ENCODE results near the gene CYTH1.

Gene CYTH1

DNA sequence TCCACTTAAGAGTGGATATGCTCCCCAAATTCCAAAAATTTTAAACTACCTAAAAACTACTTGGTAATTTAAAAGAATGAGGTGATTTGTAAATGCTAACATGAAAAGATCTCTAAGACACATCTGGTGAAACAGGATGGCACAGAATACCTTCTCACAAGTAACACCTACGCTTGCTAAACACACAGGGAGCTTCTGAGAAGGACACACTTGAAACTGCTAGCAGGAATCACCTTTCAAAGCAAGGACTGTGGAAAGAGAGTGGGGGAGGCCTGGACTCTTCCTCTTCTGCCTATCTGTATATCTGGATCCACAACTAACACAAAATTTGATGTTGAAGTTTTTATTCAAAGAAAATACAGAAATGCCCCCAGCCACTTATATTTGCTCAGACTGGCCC, 52.4 kb downstream of the CYTH1 start:
- H3K9ac ChIP-seq: no peak overlapping the region
- H2AFZ ChIP-seq: no peak overlapping the region
- H3K79me2 ChIP-seq: peaks cover 45% of the 10 kb centered on the region
- H3K4me1 ChIP-seq: peaks cover 11% of the 10 kb centered on the region
- TF ChIP-seq, protein P1, sequence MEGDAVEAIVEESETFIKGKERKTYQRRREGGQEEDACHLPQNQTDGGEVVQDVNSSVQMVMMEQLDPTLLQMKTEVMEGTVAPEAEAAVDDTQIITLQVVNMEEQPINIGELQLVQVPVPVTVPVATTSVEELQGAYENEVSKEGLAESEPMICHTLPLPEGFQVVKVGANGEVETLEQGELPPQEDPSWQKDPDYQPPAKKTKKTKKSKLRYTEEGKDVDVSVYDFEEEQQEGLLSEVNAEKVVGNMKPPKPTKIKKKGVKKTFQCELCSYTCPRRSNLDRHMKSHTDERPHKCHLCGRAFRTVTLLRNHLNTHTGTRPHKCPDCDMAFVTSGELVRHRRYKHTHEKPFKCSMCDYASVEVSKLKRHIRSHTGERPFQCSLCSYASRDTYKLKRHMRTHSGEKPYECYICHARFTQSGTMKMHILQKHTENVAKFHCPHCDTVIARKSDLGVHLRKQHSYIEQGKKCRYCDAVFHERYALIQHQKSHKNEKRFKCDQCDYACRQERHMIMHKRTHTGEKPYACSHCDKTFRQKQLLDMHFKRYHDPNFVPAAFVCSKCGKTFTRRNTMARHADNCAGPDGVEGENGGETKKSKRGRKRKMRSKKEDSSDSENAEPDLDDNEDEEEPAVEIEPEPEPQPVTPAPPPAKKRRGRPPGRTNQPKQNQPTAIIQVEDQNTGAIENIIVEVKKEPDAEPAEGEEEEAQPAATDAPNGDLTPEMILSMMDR (IDR thresholded peaks at IDR 0.05): no peak
- no peaks in the 10 kb centered on the region for H3K9me3 ChIP-seq (ENCODE audit: control insufficient read depth, low read length)
- H3K4me2 ChIP-seq (ENCODE audit: low read length): no peak overlapping the region
- H3K27me3 ChIP-seq (ENCODE audit: control insufficient read depth, insufficient read depth, low read length): no peaks in the 10 kb centered on the region
- no peaks in the 10 kb centered on the region for H3K36me3 ChIP-seq (ENCODE audit: control insufficient read depth, insufficient read depth, low read length)
- H3K4me3 ChIP-seq (ENCODE audit: low read depth, low read length): no peak overlapping the region
- no peak overlapping the region for H3K27ac ChIP-seq

DNA sequence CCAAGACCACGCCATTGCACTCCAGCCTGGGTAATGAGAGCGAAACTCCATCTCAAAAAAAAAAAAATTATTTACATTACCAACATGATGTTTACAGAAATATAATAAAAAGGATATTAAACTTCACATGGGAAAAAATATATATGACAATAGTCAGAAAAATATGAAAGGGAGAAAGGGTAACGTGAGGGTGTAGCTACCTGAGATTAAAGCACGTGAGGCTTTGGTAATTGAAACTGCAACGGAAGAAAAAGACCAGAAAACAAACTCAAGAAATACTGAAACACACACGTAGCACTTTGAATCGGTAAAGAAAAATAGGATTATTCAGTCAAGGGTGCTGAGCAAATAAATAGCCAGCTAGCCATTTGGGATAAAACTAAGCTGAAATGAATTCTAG, 53.6 kb downstream of the CYTH1 start:
- Histone ChIP-seq H3K4me3 (ENCODE audit: low read depth, low read length) (no peak overlapping the region), H3K36me3 (ENCODE audit: control insufficient read depth, insufficient read depth, low read length) (no peaks in the 10 kb centered on the region), H3K9me3 (ENCODE audit: control insufficient read depth, low read length) (no peaks in the 10 kb centered on the region), H3K4me2 (ENCODE audit: low read length) (no peak overlapping the region), H3K79me2 (peaks cover 42% of the 10 kb centered on the region), H3K27ac (no peak overlapping the region), H2AFZ (no peak overlapping the region), H3K27me3 (ENCODE audit: control insufficient read depth, insufficient read depth, low read length) (no peaks in the 10 kb centered on the region), H3K9ac (no peak overlapping the region), H3K4me1 (peaks cover 21% of the 10 kb centered on the region)
- TF ChIP-seq, protein P1 (IDR thresholded peaks at IDR 0.05): no peak

DNA sequence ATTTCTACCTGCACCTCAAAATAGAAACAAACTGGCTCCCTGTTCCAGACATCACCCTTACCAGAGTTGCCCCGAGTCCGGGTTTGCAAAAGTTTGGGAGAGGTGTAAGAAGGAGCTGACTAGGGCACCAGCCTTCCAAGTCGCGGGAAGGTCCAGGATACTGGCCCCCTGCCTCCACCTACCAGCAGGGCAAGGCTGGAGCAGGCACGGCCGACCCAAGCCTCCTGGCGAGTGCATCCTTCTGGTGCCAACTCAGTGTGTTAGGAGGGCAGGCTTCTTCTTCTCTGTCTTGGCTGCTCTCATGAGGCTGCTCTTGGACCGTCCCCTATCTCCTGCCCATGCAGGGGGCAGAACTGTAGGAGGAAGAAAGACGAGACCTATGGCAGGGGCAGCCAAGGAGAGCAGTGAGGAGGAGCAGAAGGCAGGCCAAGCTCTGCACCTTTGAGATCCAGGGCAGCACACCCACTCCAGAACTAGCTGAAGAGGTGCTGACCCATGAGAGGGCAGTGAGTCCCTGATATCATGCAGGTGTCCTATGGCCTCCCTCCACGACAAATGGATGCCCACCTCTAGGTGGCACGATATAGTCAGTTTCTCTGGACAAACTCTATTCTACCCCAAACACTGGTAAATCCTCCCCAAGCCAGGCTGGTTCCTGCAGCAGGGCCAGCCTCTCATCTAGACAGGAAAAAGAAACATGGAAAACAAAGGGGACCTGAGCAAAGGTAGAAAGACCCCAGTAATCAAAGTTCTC, 54.4 kb downstream of the CYTH1 start:
- Histone ChIP-seq H2AFZ (no peak overlapping the region), H3K4me2 (ENCODE audit: low read length) (no peak overlapping the region), H3K9ac (no peak overlapping the region), H3K4me3 (ENCODE audit: low read depth, low read length) (no peak overlapping the region), H3K9me3 (ENCODE audit: control insufficient read depth, low read length) (no peaks in the 10 kb centered on the region), H3K4me1 (peaks cover 28% of the 10 kb centered on the region), H3K27me3 (ENCODE audit: control insufficient read depth, insufficient read depth, low read length) (no peaks in the 10 kb centered on the region), H3K27ac (no peak overlapping the region), H3K79me2 (peaks cover 40% of the 10 kb centered on the region), H3K36me3 (ENCODE audit: control insufficient read depth, insufficient read depth, low read length) (no peaks in the 10 kb centered on the region)
- TF ChIP-seq, protein P1 (IDR thresholded peaks at IDR 0.05): no peak

DNA sequence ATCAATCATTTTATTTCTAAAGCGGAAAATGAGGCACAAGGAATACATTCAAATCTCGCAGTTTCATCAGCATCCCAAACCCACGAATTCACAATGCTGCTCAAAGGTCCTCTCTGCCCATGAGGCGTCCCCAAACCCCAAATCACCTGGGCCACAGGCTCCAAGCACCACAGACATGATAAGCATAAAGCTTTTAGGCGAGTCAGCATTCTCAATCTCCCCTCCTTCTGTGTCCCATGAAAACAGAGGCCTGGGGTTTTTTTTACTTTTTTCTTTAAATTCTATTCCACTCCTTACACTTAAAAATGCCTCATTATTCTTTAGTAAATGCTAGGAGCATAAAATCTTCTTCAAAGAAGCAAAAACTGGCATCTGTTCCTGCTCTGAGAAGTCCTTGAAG, 55.0 kb downstream of the CYTH1 start:
- Histone ChIP-seq H3K9ac (no peak overlapping the region), H3K4me1 (peaks cover 33% of the 10 kb centered on the region), H3K27me3 (ENCODE audit: control insufficient read depth, insufficient read depth, low read length) (no peaks in the 10 kb centered on the region), H3K36me3 (ENCODE audit: control insufficient read depth, insufficient read depth, low read length) (no peaks in the 10 kb centered on the region), H3K4me2 (ENCODE audit: low read length) (no peak overlapping the region), H3K27ac (no peak overlapping the region), H3K9me3 (ENCODE audit: control insufficient read depth, low read length) (no peaks in the 10 kb centered on the region), H2AFZ (no peak overlapping the region), H3K4me3 (ENCODE audit: low read depth, low read length) (no peak overlapping the region), H3K79me2 (peaks cover 35% of the 10 kb centered on the region)
- TF ChIP-seq, protein P1 (IDR thresholded peaks at IDR 0.05): no peak

DNA sequence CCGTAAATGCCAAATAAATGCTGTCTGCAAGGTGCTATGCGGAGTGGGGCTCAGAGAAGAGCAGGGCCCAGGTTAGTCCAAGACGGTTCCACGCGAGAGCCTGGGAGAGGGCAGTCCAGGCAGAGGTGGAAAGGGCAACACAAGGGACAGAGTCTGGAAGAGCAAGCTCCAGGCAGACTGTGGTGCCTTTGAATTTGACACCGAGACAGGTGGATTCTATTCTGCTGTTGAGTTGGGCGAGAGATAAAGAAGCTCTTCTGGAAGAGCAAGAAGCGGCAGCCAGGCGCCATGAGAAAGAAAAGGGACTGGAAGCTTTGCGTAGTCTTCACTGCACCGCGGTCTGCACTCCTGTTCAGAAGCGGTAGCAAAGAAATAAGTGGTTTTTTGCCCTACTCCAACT, 55.6 kb downstream of the CYTH1 start:
- Histone ChIP-seq H3K36me3 (ENCODE audit: control insufficient read depth, insufficient read depth, low read length) (no peaks in the 10 kb centered on the region), H3K9me3 (ENCODE audit: control insufficient read depth, low read length) (no peaks in the 10 kb centered on the region), H3K27me3 (ENCODE audit: control insufficient read depth, insufficient read depth, low read length) (no peaks in the 10 kb centered on the region), H2AFZ (no peak overlapping the region), H3K4me1 (peaks cover 39% of the 10 kb centered on the region), H3K79me2 (peaks cover 36% of the 10 kb centered on the region), H3K27ac (no peak overlapping the region), H3K4me2 (ENCODE audit: low read length) (no peak overlapping the region), H3K4me3 (ENCODE audit: low read depth, low read length) (no peak overlapping the region), H3K9ac (no peak overlapping the region)
- TF ChIP-seq, protein P1 (IDR thresholded peaks at IDR 0.05): no peak

All from parathyroid adenoma (tissue), 2 donors.